ENCODE measurements around the gene ELAVL2. TPM values are rescaled to one million over a fixed set of nuclear protein-coding genes. Genes with fewer than 3 reads are reported as not detected.

The ELAVL2 gene
- total RNA-seq, 1 donor from 2014 or later = 0.51 TPM

- H3K27ac Mint-ChIP-seq (ENCODE audit: unreplicated experiment) = no peak overlapping the region
- no peak for TF ChIP-seq CTCF (IDR thresholded peaks at IDR 0.05)
- no peaks in the 10 kb centered on the region for H3K9me3 Mint-ChIP-seq (ENCODE audit: unreplicated experiment)
- DNase-seq (ENCODE audit: extremely low spot score, unreplicated experiment) = no peak
- H3K27me3 Mint-ChIP-seq (ENCODE audit: unreplicated experiment) = no peaks in the 10 kb centered on the region
- no peaks in the 10 kb centered on the region for H3K36me3 Mint-ChIP-seq (ENCODE audit: unreplicated experiment)
- no peak overlapping the region for H3K4me3 Mint-ChIP-seq (ENCODE audit: unreplicated experiment)
- H3K4me1 Mint-ChIP-seq (ENCODE audit: unreplicated experiment) = peaks cover 12% of the 10 kb centered on the region
These were observed 61.8 kb downstream of the ELAVL2 start for GRCh38 chr9:23764219-23764618.

- H3K27me3 Mint-ChIP-seq (ENCODE audit: unreplicated experiment) = peaks cover 2% of the 10 kb centered on the region
- TF ChIP-seq CTCF (IDR thresholded peaks at IDR 0.05) = no peak
- no peaks in the 10 kb centered on the region for H3K9me3 Mint-ChIP-seq (ENCODE audit: unreplicated experiment)
- no peak for DNase-seq (ENCODE audit: extremely low spot score, unreplicated experiment)
- peaks cover 3% of the 10 kb centered on the region for H3K4me1 Mint-ChIP-seq (ENCODE audit: unreplicated experiment)
- H3K4me3 Mint-ChIP-seq (ENCODE audit: unreplicated experiment) = no peak overlapping the region
- H3K36me3 Mint-ChIP-seq (ENCODE audit: unreplicated experiment) = no peaks in the 10 kb centered on the region
- H3K27ac Mint-ChIP-seq (ENCODE audit: unreplicated experiment) = no peak overlapping the region
These were observed 71.5 kb downstream of the ELAVL2 start for GRCh38 chr9:23754551-23754950.

- Mint-ChIP-seq H3K27ac (ENCODE audit: unreplicated experiment) (no peak overlapping the region), H3K4me3 (ENCODE audit: unreplicated experiment) (no peak overlapping the region), H3K36me3 (ENCODE audit: unreplicated experiment) (no peaks in the 10 kb centered on the region), H3K4me1 (ENCODE audit: unreplicated experiment) (peaks cover 3% of the 10 kb centered on the region), H3K9me3 (ENCODE audit: unreplicated experiment) (no peaks in the 10 kb centered on the region), H3K27me3 (ENCODE audit: unreplicated experiment) (peaks cover 2% of the 10 kb centered on the region)
- TF ChIP-seq CTCF (IDR thresholded peaks at IDR 0.05) = no peak
- no peak for DNase-seq (ENCODE audit: extremely low spot score, unreplicated experiment)
These were observed 73.2 kb downstream of the ELAVL2 start for GRCh38 chr9:23752859-23753258.

- Mint-ChIP-seq H3K4me1 (ENCODE audit: unreplicated experiment) (peaks cover 3% of the 10 kb centered on the region), H3K9me3 (ENCODE audit: unreplicated experiment) (no peaks in the 10 kb centered on the region), H3K27ac (ENCODE audit: unreplicated experiment) (no peak overlapping the region), H3K27me3 (ENCODE audit: unreplicated experiment) (no peaks in the 10 kb centered on the region), H3K4me3 (ENCODE audit: unreplicated experiment) (no peak overlapping the region), H3K36me3 (ENCODE audit: unreplicated experiment) (no peaks in the 10 kb centered on the region)
- no peak for TF ChIP-seq CTCF (IDR thresholded peaks at IDR 0.05)
- DNase-seq (ENCODE audit: extremely low spot score, unreplicated experiment) = no peak
These were observed 74.4 kb downstream of the ELAVL2 start for GRCh38 chr9:23751633-23752032.

GRCh38 chr9:23750808-23751207 is 75.2 kb downstream of the ELAVL2 start:
- Mint-ChIP-seq H3K4me1 (ENCODE audit: unreplicated experiment) (peaks cover 3% of the 10 kb centered on the region), H3K27ac (ENCODE audit: unreplicated experiment) (no peak overlapping the region), H3K27me3 (ENCODE audit: unreplicated experiment) (no peaks in the 10 kb centered on the region), H3K9me3 (ENCODE audit: unreplicated experiment) (no peaks in the 10 kb centered on the region), H3K4me3 (ENCODE audit: unreplicated experiment) (no peak overlapping the region), H3K36me3 (ENCODE audit: unreplicated experiment) (no peaks in the 10 kb centered on the region)
- DNase-seq (ENCODE audit: extremely low spot score, unreplicated experiment) = no peak
- no peak for TF ChIP-seq CTCF (IDR thresholded peaks at IDR 0.05)

Data from osteocyte (in vitro differentiated cells).